ENCODE measurements around the gene NENF. TPM values are rescaled to one million over a fixed set of nuclear protein-coding genes. Genes with fewer than 3 reads are reported as not detected.

NENF gene
- total and polyA plus RNA-seq, 2 donors (not counting 1 experiment from before 2014, with no cell fraction given), result 10.6 to 20.3 TPM

DNA sequence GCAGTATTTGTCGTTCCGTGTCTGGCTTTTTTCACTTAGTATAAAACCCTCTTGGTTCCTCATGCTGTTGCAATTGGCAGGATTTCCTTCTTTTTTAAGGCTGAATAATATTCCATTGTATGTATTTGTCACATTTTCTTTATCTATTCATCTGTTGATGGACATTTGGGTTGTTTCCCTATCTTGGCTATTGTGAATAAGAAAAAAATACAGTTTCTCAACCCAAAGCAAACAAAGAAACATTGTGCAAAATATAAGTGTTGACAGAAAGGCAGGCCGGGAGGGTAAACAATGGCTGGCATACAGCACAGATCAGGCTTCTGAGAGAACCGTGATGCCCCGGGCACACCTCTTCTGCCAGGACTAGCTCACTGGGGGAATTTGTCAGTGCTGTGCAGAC is 26.9 kb downstream of the NENF start:
- TF ChIP-seq EZH2 (IDR thresholded peaks at IDR 0.05; ENCODE audit: borderline replicate concordance, insufficient read depth, low read depth, low read length, poor library complexity, severe bottlenecking) (no peak), CTCF (IDR thresholded peaks at IDR 0.05) (no peak)
- Mint-ChIP-seq H3K27ac (no peak overlapping the region), H3K4me3 (no peak overlapping the region), H3K4me1 (no peaks in the 10 kb centered on the region), H3K9me3 (ENCODE audit: insufficient read depth) (no peaks in the 10 kb centered on the region), H3K27me3 (no peaks in the 10 kb centered on the region)
- DNase-seq (no peak), ATAC-seq (ENCODE audit: low read depth) (no peak)
- H3K9me3 ChIP-seq (ENCODE audit: control extremely low read depth in 1 of 3, control insufficient read depth in 2 of 3, insufficient read depth in 1 of 3, low read length in 2 of 3), result no peaks in the 10 kb centered on the region
- H3K27me3 ChIP-seq (replicated peaks in 1 of 4; ENCODE audit: control extremely low read depth in 1 of 4, control insufficient read depth in 3 of 4, insufficient read depth in 4 of 4, low read length in 3 of 4), result peaks cover 0 to 4% (median 0%) of the 10 kb centered on the region in 4 experiments
- H3K4me2 ChIP-seq (replicated peaks; ENCODE audit: low read depth, low read length, poor library complexity, severe bottlenecking), result no peak overlapping the region
- no peak overlapping the region for H3K27ac ChIP-seq (ENCODE audit: low read length in 2 of 2)
- ChIA-PET CTCF (interaction anchor here (1.1 to 8.2 kb wide), 4 partner anchors 389 to 779 kb away, joined by 3 to 364 read pairs (median 4); no protein-coding TSS in a partner anchor), POLR2A (no interaction called here)
- intact Hi-C loops (cut with micrococcal nuclease), result loop anchor here (1.0 kb wide), 1 partner anchor 536 kb away; no protein-coding TSS in a partner anchor
- no peaks in the 10 kb centered on the region for H3K79me2 ChIP-seq (ENCODE audit: control insufficient read depth, insufficient read depth, low read length)
- H3K9ac ChIP-seq (ENCODE audit: low read length), result no peak overlapping the region
- no peaks in the 10 kb centered on the region for H3K36me3 ChIP-seq (replicated peaks in 1 of 2; ENCODE audit: control extremely low read depth in 1 of 2, control insufficient read depth in 1 of 2, extremely low read depth in 1 of 2, insufficient read depth in 2 of 2, low read length in 1 of 2)
- no peak overlapping the region for H3K4me3 ChIP-seq (ENCODE audit: control extremely low read depth in 1 of 5, extremely low read depth in 1 of 5, insufficient read depth in 1 of 5, low read depth in 2 of 5, low read length in 4 of 5)
- no peaks in the 10 kb centered on the region for H4K20me1 ChIP-seq (ENCODE audit: control insufficient read depth, insufficient read depth, low read length, poor library complexity, severe bottlenecking)
- H3K4me1 ChIP-seq (ENCODE audit: control insufficient read depth in 2 of 2, insufficient read depth in 2 of 2, low read length in 2 of 2), result peaks cover 0 to 6% of the 10 kb centered on the region in 2 donors
- no peak overlapping the region for H2AFZ ChIP-seq (ENCODE audit: insufficient read depth, low read depth, low read length, poor library complexity, severe bottlenecking)
- WGBS (ENCODE audit: insufficient coverage), result 89% methylated on average over 3 of the region's 5 CpGs

DNA sequence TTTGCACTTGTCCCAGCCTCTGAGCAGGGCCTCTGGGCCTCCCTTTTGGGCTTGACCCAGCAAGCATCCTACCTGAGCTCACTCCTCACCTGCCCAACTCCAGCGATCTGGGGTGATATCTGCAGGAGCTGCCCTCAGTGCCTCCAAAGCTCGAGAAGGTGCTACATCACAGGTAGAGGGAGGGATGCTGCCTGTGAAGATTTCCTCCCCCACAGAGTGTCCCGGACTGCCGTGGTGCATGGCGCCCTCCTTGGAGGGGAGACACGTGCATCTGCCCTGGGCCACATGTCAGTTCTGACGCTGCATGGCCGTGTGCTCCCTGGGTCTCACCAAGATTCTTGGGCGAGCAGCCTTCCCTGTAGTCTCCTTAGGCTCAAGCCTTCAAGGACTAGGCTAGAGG is 27.7 kb downstream of the NENF start:
- Mint-ChIP-seq H3K4me3 (no peak overlapping the region), H3K27ac (no peak overlapping the region), H3K27me3 (no peaks in the 10 kb centered on the region), H3K9me3 (ENCODE audit: insufficient read depth) (no peaks in the 10 kb centered on the region), H3K4me1 (no peaks in the 10 kb centered on the region)
- no peaks in the 10 kb centered on the region for H4K20me1 ChIP-seq (ENCODE audit: control insufficient read depth, insufficient read depth, low read length, poor library complexity, severe bottlenecking)
- no peaks in the 10 kb centered on the region for H3K36me3 ChIP-seq (replicated peaks in 1 of 2; ENCODE audit: control extremely low read depth in 1 of 2, control insufficient read depth in 1 of 2, extremely low read depth in 1 of 2, insufficient read depth in 2 of 2, low read length in 1 of 2)
- peaks cover 0 to 4% (median 0%) of the 10 kb centered on the region in 4 experiments for H3K27me3 ChIP-seq (replicated peaks in 1 of 4; ENCODE audit: control extremely low read depth in 1 of 4, control insufficient read depth in 3 of 4, insufficient read depth in 4 of 4, low read length in 3 of 4)
- H3K27ac ChIP-seq (ENCODE audit: low read length in 2 of 2), result no peak overlapping the region
- H3K9ac ChIP-seq (ENCODE audit: low read length), result no peak overlapping the region
- no peaks in the 10 kb centered on the region for H3K9me3 ChIP-seq (ENCODE audit: control extremely low read depth in 1 of 3, control insufficient read depth in 2 of 3, insufficient read depth in 1 of 3, low read length in 2 of 3)
- H3K4me1 ChIP-seq (ENCODE audit: control insufficient read depth in 2 of 2, insufficient read depth in 2 of 2, low read length in 2 of 2), result peaks cover 0 to 6% of the 10 kb centered on the region in 2 donors
- H3K4me3 ChIP-seq (ENCODE audit: control extremely low read depth in 1 of 5, extremely low read depth in 1 of 5, insufficient read depth in 1 of 5, low read depth in 2 of 5, low read length in 4 of 5), result no peak overlapping the region
- no peak overlapping the region for H3K4me2 ChIP-seq (replicated peaks; ENCODE audit: low read depth, low read length, poor library complexity, severe bottlenecking)
- CTCF ChIA-PET, result interaction anchor here (1.3 kb wide), 1 partner anchor 390 kb away, joined by 3 read pairs; no protein-coding TSS in a partner anchor
- ATAC-seq (ENCODE audit: low read depth) (no peak), DNase-seq (no peak)
- TF ChIP-seq CTCF (IDR thresholded peaks at IDR 0.05) (no peak), EZH2 (IDR thresholded peaks at IDR 0.05; ENCODE audit: borderline replicate concordance, insufficient read depth, low read depth, low read length, poor library complexity, severe bottlenecking) (no peak)
- H3K79me2 ChIP-seq (ENCODE audit: control insufficient read depth, insufficient read depth, low read length), result no peaks in the 10 kb centered on the region
- 87% methylated on average over 7 of the region's 9 CpGs for WGBS (ENCODE audit: insufficient coverage)
- H2AFZ ChIP-seq (ENCODE audit: insufficient read depth, low read depth, low read length, poor library complexity, severe bottlenecking), result no peak overlapping the region
- POLR2A ChIA-PET, result no interaction called here
- intact Hi-C loops (cut with micrococcal nuclease), result no loop called here
